K562 (cell line): ENCODE results near the gene CORIN. TPM values are rescaled to one million over a fixed set of nuclear protein-coding genes. Genes with fewer than 3 reads are reported as not detected.

Experiments used
- ATAC-seq: fragments of 200-7000 bp; cut with Tn5 transposase; 3 replicates; pipeline ENCODE4 v1.9.1; 2020; ENCODE audit warnings: moderate library complexity
- BruUV-seq: library from RNA; stranded (reverse); fragments of 400-500 nt; replicated peaks from 2 replicates; lab custom pipeline; 2021; lab: Mats Ljungman, UMichigan
- CTCF ChIA-PET: fragments of 300-600 bp; formaldehyde crosslinking; extraction: SDS; loops from one replicate; lab custom pipeline; 2021; ENCODE audit warnings: low intra/inter-chr PET ratio; lab: Yijun Ruan, JAX
- POLR2A ChIA-PET: fragments of 300-600, 350-650 bp; sonication (Branson Sonifier 250); formaldehyde crosslinking; extraction: SDS; loops from one replicate; lab custom pipeline; 2021; ENCODE audit warnings: antibody characterized with exemption, inconsistent platforms; lab: Yijun Ruan, JAX
- DNase-seq, 4 experiments: peaks; one replicate each; pipeline versions ENCODE4 v3.0.0 to v3.0.0-alpha.2; 2011 to 2018; ENCODE audit warnings: low spot score in 3 of 4, mixed read lengths in 3 of 4; ENCODE audit errors: extremely low read depth in 1 of 4
- FAIRE-seq: peaks from 2 replicates; lab custom pipeline; 2011; peaks lifted over from hg19 to GRCh38; lab: Jason Lieb, UNC
- H2AFZ ChIP-seq: 2 replicates; pipeline ENCODE4 v1.6.0; 2011; ENCODE audit warnings: low read depth, low read length, control low read depth, inconsistent platforms
- H3K27ac ChIP-seq: fragments of 200-600 bp; 3 replicates; pipeline ENCODE4 v1.8.0; 2011; ENCODE audit warnings: low read depth, mild to moderate bottlenecking, control low read depth, inconsistent platforms, low read length, moderate library complexity, mixed read lengths; ENCODE audit errors: extremely low read depth
- H3K27me3 ChIP-seq, 2 experiments: fragments of 300-600 bp in 1 of 2; 2 replicates in 1 of 2; 3 replicates in 1 of 2; pipeline versions ENCODE4 v1.6.0 to v1.8.0; 2011; ENCODE audit warnings: inconsistent platforms in 2 of 2, low read length in 2 of 2, mild to moderate bottlenecking in 1 of 2, mixed read lengths in 1 of 2, moderate library complexity in 1 of 2; ENCODE audit not compliant: control insufficient read depth in 2 of 2, insufficient read depth in 2 of 2
- H3K36me3 ChIP-seq: fragments of 300-600 bp; 3 replicates; pipeline ENCODE4 v1.8.0; 2011; ENCODE audit warnings: mild to moderate bottlenecking, low read length, inconsistent platforms; ENCODE audit not compliant: control insufficient read depth, insufficient read depth
- H3K4me1 ChIP-seq, 2 experiments: fragments of 200-600 bp in 1 of 2; replicated peaks in 1 of 2; 2 replicates in 1 of 2; 3 replicates in 1 of 2; pipeline versions ENCODE4 v1.5.1 to v1.8.0; 2011; ENCODE audit warnings: inconsistent platforms in 2 of 2, low read length in 2 of 2, mild to moderate bottlenecking in 1 of 2, mixed read lengths in 1 of 2, moderate library complexity in 1 of 2; ENCODE audit not compliant: control insufficient read depth in 2 of 2, insufficient read depth in 2 of 2
- H3K4me2 ChIP-seq: 2 replicates; pipeline ENCODE4 v1.6.1; 2011; ENCODE audit warnings: low read length, control low read depth, inconsistent platforms, mixed read lengths; ENCODE audit not compliant: insufficient read depth
- H3K4me3 ChIP-seq: fragments of 200-600 bp; sonication (generic), shearing (Covaris generic); 2 replicates; pipeline ENCODE4 v1.5.1; 2016; ENCODE audit warnings: control low read depth, inconsistent platforms
- H3K79me2 ChIP-seq: fragments of 200-600 bp; 3 replicates; pipeline ENCODE4 v1.8.0; 2011; ENCODE audit warnings: low read length, inconsistent platforms; ENCODE audit not compliant: control insufficient read depth, insufficient read depth
- H3K9ac ChIP-seq, 2 experiments: 2 replicates each; pipeline versions ENCODE4 v1.6.0 to v1.6.1; 2011; ENCODE audit warnings: low read depth in 2 of 2, low read length in 2 of 2, control low read depth in 1 of 2, inconsistent platforms in 1 of 2, mild to moderate bottlenecking in 1 of 2, mixed read lengths in 1 of 2; ENCODE audit not compliant: insufficient read depth in 1 of 2
- H3K9me1 ChIP-seq: one replicate; pipeline ENCODE4 v1.6.0; 2011; ENCODE audit warnings: inconsistent platforms, mild to moderate bottlenecking, low read length, moderate library complexity; ENCODE audit not compliant: control insufficient read depth, insufficient read depth
- H3K9me3 ChIP-seq: replicated peaks from 2 replicates; pipeline ENCODE4 v1.5.1; 2011; ENCODE audit warnings: low read depth, low read length, inconsistent platforms; ENCODE audit not compliant: control insufficient read depth, insufficient read depth
- H4K20me1 ChIP-seq: replicated peaks from 2 replicates; pipeline ENCODE4 v1.6.1; 2011; ENCODE audit warnings: low read length, inconsistent platforms, mixed read lengths; ENCODE audit not compliant: control insufficient read depth, insufficient read depth
- EP400 ChIP-seq: fragments of 450-650 bp; IDR thresholded peaks from 2 replicates; pipeline ENCODE4 v1.6.1; 2017; ENCODE audit warnings: antibody characterized with exemption, mild to moderate bottlenecking, moderate library complexity
- MCM5 ChIP-seq: fragments of 450-650 bp; IDR thresholded peaks from 2 replicates; pipeline ENCODE4 v1.6.1; 2016; ENCODE audit warnings: low read depth
- SETDB1 ChIP-seq: IDR thresholded peaks from one replicate; pipeline ENCODE4 v1.6.1; 2012; ENCODE audit warnings: low read length, control low read depth, inconsistent platforms
- SLC30A9 ChIP-seq: fragments of 250-450 bp; sonication (Bioruptor Pico); IDR thresholded peaks from 2 replicates; pipeline ENCODE4 v1.8.0; 2022; ENCODE audit warnings: mild to moderate bottlenecking, moderate library complexity
- TEAD2 ChIP-seq: fragments of 450-650 bp; IDR thresholded peaks from 2 replicates; pipeline ENCODE4 v1.6.1; 2016; ENCODE audit warnings: missing genetic modification characterization, control low read depth, missing compliant biosample characterization
- ZNF239 ChIP-seq: fragments of 250-450 bp; sonication (Bioruptor Pico); IDR thresholded peaks from 2 replicates; pipeline ENCODE4 v1.4.0; 2020; ENCODE audit warnings: mild to moderate bottlenecking
- ZNF436 ChIP-seq: fragments of 250-450, 450-650 bp; sonication (Bioruptor Pico); formaldehyde crosslinking; IDR thresholded peaks from 2 replicates; pipeline ENCODE4 v1.7.0; 2020; ENCODE audit warnings: mild to moderate bottlenecking
- ZNF584 ChIP-seq: fragments of 200-800 bp; sonication (Bioruptor generic); IDR thresholded peaks from 2 replicates; pipeline ENCODE4 v1.6.1; 2016; ENCODE audit warnings: low read depth, mild to moderate bottlenecking, missing genetic modification characterization, missing compliant biosample characterization
- ZNF780A ChIP-seq: fragments of 250-450 bp; sonication (Bioruptor Pico); IDR thresholded peaks from 2 replicates; pipeline ENCODE4 v1.5.0; 2021; ENCODE audit warnings: mild to moderate bottlenecking
- WGBS: fragments of 100-300 bp; shearing (Covaris generic); methylation state at CpG from one replicate; pipeline ENCODE4 v1.1.6; 2016; ENCODE audit warnings: low coverage, mixed read lengths; ENCODE audit not compliant: insufficient coverage; ENCODE audit errors: missing lambda C conversion rate; 5-methylcytosine and 5-hydroxymethylcytosine counted together
- in situ Hi-C: fragments of 300-500 bp; cut with MboI; formaldehyde crosslinking; loops from 4 replicates; pipeline ENCODE4 v1.15.0; 2018; ENCODE audit warnings: inconsistent platforms, mixed read lengths
- intact Hi-C: fragments of 100-400 bp; cut with micrococcal nuclease; formaldehyde crosslinking; loops from 2 replicates; pipeline ENCODE4 v1.14.2; 2022
- polyA plus RNA-seq, 8 experiments: library from polyadenylated mRNA; depleted of rRNA in 4 of 8; stranded (reverse) in 5 of 8; unstranded in 3 of 8; fragments of >200 nt; fragmentation: Nextera tagmentation in 2 of 8; fragmentation: Illumina TruSeq in 1 of 8; extraction: Ambion mirVana in 2 of 8; extraction: Trizol in 1 of 8; gene quantifications; 2 replicates each; pipeline versions ENCODE4 v1.2.1 to v1.2.3, GENCODE V29; 2011 to 2014; ENCODE audit warnings: inconsistent platforms in 1 of 8, missing spikeins in 1 of 8
- total RNA-seq, 7 experiments: library from RNA; depleted of rRNA in 6 of 7; stranded (reverse); fragments of >200 nt in 6 of 7; fragmentation: Illumina TruSeq in 2 of 7; extraction: Trizol in 2 of 7; gene quantifications; 2 replicates each; pipeline versions ENCODE4 v1.2.1 to v1.2.3, GENCODE V29; 2011 to 2021; ENCODE audit warnings: low replicate concordance in 1 of 7

The CORIN gene
- total and polyA plus RNA-seq, 9 of the 15 experiments (the other 6 are each of a cell fraction or from before 2014, with no cell fraction given), result 0.04 to 0.31 (median 0.08) TPM; not detected in 4

- CTCF ChIA-PET, result no interaction called here
- ATAC-seq, result no peak
- Histone ChIP-seq H3K27ac (no peak overlapping the region), H3K9me3 (no peaks in the 10 kb centered on the region), H3K9ac (no peak overlapping the region), H2AFZ (no peak overlapping the region), H3K27me3 (no peaks in the 10 kb centered on the region), H3K79me2 (no peaks in the 10 kb centered on the region), H3K9me1 (no peaks in the 10 kb centered on the region), H4K20me1 (no peaks in the 10 kb centered on the region), H3K36me3 (no peaks in the 10 kb centered on the region), H3K4me1 (no peaks in the 10 kb centered on the region), H3K4me2 (no peak overlapping the region), H3K4me3 (no peak overlapping the region)
- 0% methylated on average over 1 of the region's 1 CpG for whole genome bisulfite sequencing
- no peak for FAIRE-seq
- intact Hi-C loops (no loop called here), in situ Hi-C loops (no loop called here)
- no TSS peak for BruUV-seq
- TF ChIP-seq ZNF584 (CRISPR knock-in tag) (no peak), TEAD2 (no peak), EP400 (no peak), ZNF780A (CRISPR knock-in tag) (no peak), SETDB1 (no peak), ZNF436 (no peak), ZNF239 (CRISPR knock-in tag) (no peak), MCM5 (no peak), SLC30A9 (CRISPR knock-in tag) (no peak)
- no peak for DNase-seq
- POLR2A ChIA-PET, result no interaction called here
Measured at GRCh38 chr4:47749060-47749459, 88.8 kb downstream of the CORIN start.
